Measurements from ENCODE around the gene KYAT1. TPM values are rescaled to one million over a fixed set of nuclear protein-coding genes. Genes with fewer than 3 reads are reported as not detected.

Gene KYAT1
- total RNA-seq, 2 donors from 2014 or later = 8.8 to 13.8 TPM

GRCh38 chr9:128836509-128837145 is 45.1 kb downstream of the KYAT1 start:
- DNase-seq (no peak), ATAC-seq (replicated peaks in 1 of 2) (no peak)
- peaks cover 0 to 4% of the 10 kb centered on the region in 2 donors for H3K36me3 Mint-ChIP-seq (ENCODE audit: insufficient read depth in 2 of 2)
- H3K27ac Mint-ChIP-seq = no peak overlapping the region
- no peak overlapping the region for H3K4me3 Mint-ChIP-seq
- no peaks in the 10 kb centered on the region for H3K4me1 Mint-ChIP-seq (ENCODE audit: low read depth)
- no peaks in the 10 kb centered on the region for H3K9me3 Mint-ChIP-seq
- no peaks in the 10 kb centered on the region for H3K27me3 Mint-ChIP-seq (ENCODE audit: low read depth)

GRCh38 chr9:128835246-128836210 is 46.2 kb downstream of the KYAT1 start:
- no peak for DNase-seq
- Mint-ChIP-seq H3K9me3 (no peaks in the 10 kb centered on the region), H3K4me1 (ENCODE audit: low read depth) (no peaks in the 10 kb centered on the region), H3K27ac (no peak overlapping the region), H3K27me3 (ENCODE audit: low read depth) (no peaks in the 10 kb centered on the region), H3K36me3 (ENCODE audit: insufficient read depth in 2 of 2) (peaks cover 0 to 4% of the 10 kb centered on the region in 2 donors), H3K4me3 (no peak overlapping the region)
- no peak for ATAC-seq (replicated peaks in 1 of 2)

- no peaks in the 10 kb centered on the region for H3K9me3 Mint-ChIP-seq
- ATAC-seq (replicated peaks in 1 of 2) (no peak), DNase-seq (no peak)
- H3K27me3 Mint-ChIP-seq (ENCODE audit: low read depth) = no peaks in the 10 kb centered on the region
- H3K4me3 Mint-ChIP-seq = no peak overlapping the region
- H3K27ac Mint-ChIP-seq = no peak overlapping the region
- peaks cover 0 to 6% of the 10 kb centered on the region in 2 donors for H3K36me3 Mint-ChIP-seq (ENCODE audit: insufficient read depth in 2 of 2)
- H3K4me1 Mint-ChIP-seq (ENCODE audit: low read depth) = peaks cover 10% of the 10 kb centered on the region
These were observed 48.1 kb downstream of the KYAT1 start for GRCh38 chr9:128833696-128834095.

GRCh38 chr9:128829477-128830251 is 52.1 kb downstream of the KYAT1 start, which contains the start of gene SPOUT1:
Gene SPOUT1, minus strand, starts transcription at chr9:128829794. Its CDS starts 14 bp downstream, at chr9:128829780.
- peaks cover 22% of the 10 kb centered on the region for H3K4me1 Mint-ChIP-seq (ENCODE audit: low read depth)
- no peaks in the 10 kb centered on the region for H3K9me3 Mint-ChIP-seq
- H3K36me3 Mint-ChIP-seq (ENCODE audit: insufficient read depth in 2 of 2) = peaks cover 0 to 15% of the 10 kb centered on the region in 2 donors
- peak; percentile 99 for ATAC-seq (replicated peaks in 1 of 2)
- peak; percentile 96 for DNase-seq
- peak within 1 kb of the TSS; percentile 92 to 93 for H3K4me3 Mint-ChIP-seq
- no peaks in the 10 kb centered on the region for H3K27me3 Mint-ChIP-seq (ENCODE audit: low read depth)
- H3K27ac Mint-ChIP-seq = peak within 1 kb of the TSS; percentile 91

- no peak for ATAC-seq (replicated peaks in 1 of 2)
These were observed 52.9 kb downstream of the KYAT1 start for GRCh38 chr9:128828719-128829452.

GRCh38 chr9:128828267-128828666 is 53.5 kb downstream of the KYAT1 start:
- Mint-ChIP-seq H3K27me3 (ENCODE audit: low read depth) (no peaks in the 10 kb centered on the region), H3K4me1 (ENCODE audit: low read depth) (peaks cover 22% of the 10 kb centered on the region), H3K9me3 (no peaks in the 10 kb centered on the region)

More at GRCh38 chr9:128828719-128829452, 52.9 kb downstream of the KYAT1 start:
- peak overlapping the region; percentile 92 to 93 for H3K4me3 Mint-ChIP-seq
- H3K27ac Mint-ChIP-seq = peak overlapping the region; percentile 91
- no peaks in the 10 kb centered on the region for H3K27me3 Mint-ChIP-seq (ENCODE audit: low read depth)
- no peaks in the 10 kb centered on the region for H3K9me3 Mint-ChIP-seq
- peaks cover 22% of the 10 kb centered on the region for H3K4me1 Mint-ChIP-seq (ENCODE audit: low read depth)
- H3K36me3 Mint-ChIP-seq (ENCODE audit: insufficient read depth in 2 of 2) = peaks cover 0 to 14% of the 10 kb centered on the region in 2 donors
- no peak for DNase-seq

GRCh38 chr9:128825923-128826700 is 55.6 kb downstream of the KYAT1 start:
- H3K4me3 Mint-ChIP-seq = no peak overlapping the region
- H3K27ac Mint-ChIP-seq = no peak overlapping the region
- H3K9me3 Mint-ChIP-seq = no peaks in the 10 kb centered on the region
- peaks cover 0 to 16% of the 10 kb centered on the region in 2 donors for H3K36me3 Mint-ChIP-seq (ENCODE audit: insufficient read depth in 2 of 2)
- DNase-seq = no peak
- peaks cover 33% of the 10 kb centered on the region for H3K4me1 Mint-ChIP-seq (ENCODE audit: low read depth)
- no peak for ATAC-seq (replicated peaks in 1 of 2)
- H3K27me3 Mint-ChIP-seq (ENCODE audit: low read depth) = no peaks in the 10 kb centered on the region

More at GRCh38 chr9:128828267-128828666, 53.5 kb downstream of the KYAT1 start:
- peaks cover 0 to 14% of the 10 kb centered on the region in 2 donors for H3K36me3 Mint-ChIP-seq (ENCODE audit: insufficient read depth in 2 of 2)
- H3K27ac Mint-ChIP-seq = peak overlapping the region; percentile 84
- ATAC-seq (replicated peaks in 1 of 2) (no peak), DNase-seq (no peak)
- H3K4me3 Mint-ChIP-seq = peak overlapping the region; percentile 92 to 93

- H3K4me1 Mint-ChIP-seq (ENCODE audit: low read depth) = peaks cover 39% of the 10 kb centered on the region
- no peak for DNase-seq
- H3K4me3 Mint-ChIP-seq = no peak overlapping the region
These were observed 56.8 kb downstream of the KYAT1 start for GRCh38 chr9:128824911-128825310.

GRCh38 chr9:128823903-128824406 is 57.8 kb downstream of the KYAT1 start:
- Mint-ChIP-seq H3K27ac (peak overlapping the region; percentile 69), H3K27me3 (ENCODE audit: low read depth) (no peaks in the 10 kb centered on the region), H3K4me3 (no peak overlapping the region), H3K4me1 (ENCODE audit: low read depth) (peaks cover 44% of the 10 kb centered on the region), H3K9me3 (no peaks in the 10 kb centered on the region), H3K36me3 (ENCODE audit: insufficient read depth in 2 of 2) (peaks cover 0 to 16% of the 10 kb centered on the region in 2 donors)
- no peak for DNase-seq
- ATAC-seq (replicated peaks in 1 of 2) = no peak

More at GRCh38 chr9:128824911-128825310, 56.8 kb downstream of the KYAT1 start:
- ATAC-seq (replicated peaks in 1 of 2) = no peak
- no peaks in the 10 kb centered on the region for H3K27me3 Mint-ChIP-seq (ENCODE audit: low read depth)
- no peaks in the 10 kb centered on the region for H3K9me3 Mint-ChIP-seq
- no peak overlapping the region for H3K27ac Mint-ChIP-seq
- peaks cover 0 to 16% of the 10 kb centered on the region in 2 donors for H3K36me3 Mint-ChIP-seq (ENCODE audit: insufficient read depth in 2 of 2)

GRCh38 chr9:128823362-128823902 is 58.3 kb downstream of the KYAT1 start:
- Mint-ChIP-seq H3K27ac (no peak overlapping the region), H3K4me1 (ENCODE audit: low read depth) (peaks cover 39% of the 10 kb centered on the region), H3K9me3 (no peaks in the 10 kb centered on the region), H3K4me3 (no peak overlapping the region), H3K27me3 (ENCODE audit: low read depth) (no peaks in the 10 kb centered on the region), H3K36me3 (ENCODE audit: insufficient read depth in 2 of 2) (peaks cover 0 to 12% of the 10 kb centered on the region in 2 donors)
- ATAC-seq (replicated peaks in 1 of 2) (no peak), DNase-seq (no peak)

GRCh38 chr9:128822407-128823042 is 59.2 kb downstream of the KYAT1 start:
- Mint-ChIP-seq H3K27ac (no peak overlapping the region), H3K9me3 (no peaks in the 10 kb centered on the region), H3K27me3 (ENCODE audit: low read depth) (no peaks in the 10 kb centered on the region), H3K36me3 (ENCODE audit: insufficient read depth in 2 of 2) (peaks cover 0 to 10% of the 10 kb centered on the region in 2 donors), H3K4me1 (ENCODE audit: low read depth) (peaks cover 36% of the 10 kb centered on the region), H3K4me3 (no peak overlapping the region)
- ATAC-seq (replicated peaks in 1 of 2) (no peak), DNase-seq (no peak)

All from activated T-cell treated with anti-CD3 and anti-CD28 coated beads, Interleukin-2, amount 50 U/mL, for 72 hours (primary cell).